Fibroblast of lung (primary cell): ENCODE results near the gene KDM6B. TPM values are rescaled to one million over a fixed set of nuclear protein-coding genes. Genes with fewer than 3 reads are reported as not detected.

Experiments
- DNase-seq, 2 donors: peaks; one replicate each; pipeline versions ENCODE4 v3.0.0 to v3.0.0-alpha.2; 2010; ENCODE audit warnings: low read depth in 2 of 2
- H2AFZ ChIP-seq: 2 replicates; pipeline ENCODE4 v1.5.1; 2012; ENCODE audit warnings: low read length, control low read depth, inconsistent platforms
- H3K27ac ChIP-seq: 2 replicates; pipeline ENCODE4 v1.5.1; 2011; ENCODE audit warnings: low read length, control low read depth; ENCODE audit not compliant: insufficient read depth
- H3K27me3 ChIP-seq: 2 replicates; pipeline ENCODE4 v1.5.1; 2011; ENCODE audit warnings: mild to moderate bottlenecking, low read length; ENCODE audit not compliant: control insufficient read depth, insufficient read depth
- H3K36me3 ChIP-seq: 2 replicates; pipeline ENCODE4 v1.5.1; 2011; ENCODE audit warnings: low read length; ENCODE audit not compliant: control insufficient read depth, insufficient read depth
- H3K4me1 ChIP-seq: 2 replicates; pipeline ENCODE4 v1.5.1; 2011; ENCODE audit warnings: low read length; ENCODE audit not compliant: control insufficient read depth, insufficient read depth; ENCODE audit errors: extremely low read depth
- H3K4me2 ChIP-seq: 2 replicates; pipeline ENCODE4 v1.5.1; 2011; ENCODE audit warnings: low read length, control low read depth; ENCODE audit not compliant: insufficient read depth; ENCODE audit errors: extremely low read depth
- H3K4me3 ChIP-seq, 4 experiments: fragments of 200-600 bp in 1 of 4; sonication (generic) in 1 of 4; replicated peaks in 1 of 4; 2 replicates each; pipeline ENCODE4 v1.5.1; 2011 to 2016; ENCODE audit warnings: low read length in 4 of 4, low read depth in 3 of 4, mild to moderate bottlenecking in 3 of 4, control low read depth in 2 of 4, inconsistent platforms in 1 of 4, mixed read lengths in 1 of 4; ENCODE audit not compliant: insufficient read depth in 1 of 4; ENCODE audit errors: control extremely low read depth in 1 of 4
- H3K79me2 ChIP-seq: 2 replicates; pipeline ENCODE4 v1.5.1; 2012; ENCODE audit warnings: mild to moderate bottlenecking, low read length, inconsistent platforms; ENCODE audit not compliant: control insufficient read depth, insufficient read depth
- H3K9ac ChIP-seq: 2 replicates; pipeline ENCODE4 v1.5.1; 2011; ENCODE audit warnings: mild to moderate bottlenecking, low read length, control low read depth; ENCODE audit not compliant: insufficient read depth
- H3K9me3 ChIP-seq: 2 replicates; pipeline ENCODE4 v1.5.1; 2012; ENCODE audit warnings: low read depth, low read length; ENCODE audit not compliant: control insufficient read depth, insufficient read depth
- H4K20me1 ChIP-seq: 2 replicates; pipeline ENCODE4 v1.5.1; 2011; ENCODE audit warnings: low read length; ENCODE audit not compliant: control insufficient read depth, insufficient read depth; ENCODE audit errors: extremely low read depth
- EZH2 ChIP-seq: IDR thresholded peaks from 2 replicates; pipeline ENCODE4 v1.5.1; 2012; ENCODE audit warnings: low read length, control low read depth, mild to moderate bottlenecking; ENCODE audit errors: missing control alignments
- polyA plus RNA-seq, 2 donors: library from polyadenylated mRNA; depleted of rRNA in 1 of 2; stranded (reverse) in 1 of 2; unstranded in 1 of 2; fragments of >200 nt; gene quantifications; 2 replicates each; pipeline ENCODE4 v1.2.1, GENCODE V29; 2011 to 2012; ENCODE audit warnings: missing spikeins in 1 of 2
- total RNA-seq: library from RNA; depleted of rRNA; stranded (reverse); fragments of >200 nt; gene quantifications from 2 replicates; pipeline ENCODE4 v1.2.1, GENCODE V29; 2014
- TF ChIP-seq, protein P1 (sequence below), 2 donors: IDR thresholded peaks in 1 of 2; conservative IDR thresholded peaks in 1 of 2; 1 replicate in 1 of 2; 2 replicates in 1 of 2; pipeline ENCODE4 v1.5.1; 2011 to 2012; ENCODE audit warnings: low read length in 2 of 2, control low read depth in 1 of 2, inconsistent platforms in 1 of 2, low read depth in 1 of 2, mild to moderate bottlenecking in 1 of 2

The KDM6B gene
- total and polyA plus RNA-seq, 2 donors (not counting 1 experiment from before 2014, with no cell fraction given), result 1.1 to 9.4 TPM

DNA sequence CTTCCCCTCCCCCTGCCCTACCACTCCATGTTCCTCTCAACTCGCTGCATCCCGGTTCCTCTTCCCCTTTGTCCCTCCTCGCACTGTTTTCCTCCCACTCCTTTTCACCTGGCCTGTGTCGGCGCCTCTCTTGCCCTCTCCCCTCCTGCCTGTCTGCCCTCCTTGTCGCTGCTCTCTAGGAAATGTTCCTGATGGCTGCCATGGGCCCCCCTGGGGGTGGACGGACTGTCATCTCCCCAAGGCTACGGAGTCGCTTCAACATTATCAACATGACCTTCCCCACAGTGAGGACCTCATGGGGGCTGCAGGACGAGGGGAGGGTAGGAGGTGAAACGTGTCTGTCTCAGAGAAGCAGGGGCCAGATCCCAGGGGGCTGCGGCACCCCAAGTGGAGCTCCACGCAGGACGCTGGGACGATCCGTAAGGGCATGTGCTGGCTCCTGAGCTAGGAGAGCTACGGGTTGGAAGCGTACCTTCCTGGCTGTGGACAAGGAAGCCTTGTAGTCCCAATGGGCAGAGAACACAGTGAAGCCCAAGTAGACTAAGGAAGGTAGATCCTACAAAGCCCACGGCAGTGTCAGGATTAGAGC is 39.8 kb upstream of the KDM6B start:
- Histone ChIP-seq H3K27ac (no peak overlapping the region), H3K27me3 (no peaks in the 10 kb centered on the region), H3K9ac (no peak overlapping the region), H3K79me2 (no peaks in the 10 kb centered on the region), H3K4me1 (no peaks in the 10 kb centered on the region), H2AFZ (no peak overlapping the region), H3K36me3 (no peaks in the 10 kb centered on the region), H3K4me2 (no peak overlapping the region), H3K4me3 (no peak overlapping the region), H3K9me3 (no peaks in the 10 kb centered on the region), H4K20me1 (no peaks in the 10 kb centered on the region)
- no peak for TF ChIP-seq EZH2
- TF ChIP-seq, protein P1, sequence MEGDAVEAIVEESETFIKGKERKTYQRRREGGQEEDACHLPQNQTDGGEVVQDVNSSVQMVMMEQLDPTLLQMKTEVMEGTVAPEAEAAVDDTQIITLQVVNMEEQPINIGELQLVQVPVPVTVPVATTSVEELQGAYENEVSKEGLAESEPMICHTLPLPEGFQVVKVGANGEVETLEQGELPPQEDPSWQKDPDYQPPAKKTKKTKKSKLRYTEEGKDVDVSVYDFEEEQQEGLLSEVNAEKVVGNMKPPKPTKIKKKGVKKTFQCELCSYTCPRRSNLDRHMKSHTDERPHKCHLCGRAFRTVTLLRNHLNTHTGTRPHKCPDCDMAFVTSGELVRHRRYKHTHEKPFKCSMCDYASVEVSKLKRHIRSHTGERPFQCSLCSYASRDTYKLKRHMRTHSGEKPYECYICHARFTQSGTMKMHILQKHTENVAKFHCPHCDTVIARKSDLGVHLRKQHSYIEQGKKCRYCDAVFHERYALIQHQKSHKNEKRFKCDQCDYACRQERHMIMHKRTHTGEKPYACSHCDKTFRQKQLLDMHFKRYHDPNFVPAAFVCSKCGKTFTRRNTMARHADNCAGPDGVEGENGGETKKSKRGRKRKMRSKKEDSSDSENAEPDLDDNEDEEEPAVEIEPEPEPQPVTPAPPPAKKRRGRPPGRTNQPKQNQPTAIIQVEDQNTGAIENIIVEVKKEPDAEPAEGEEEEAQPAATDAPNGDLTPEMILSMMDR (conservative IDR thresholded peaks at IDR 0.05 in 1 of 2, IDR thresholded peaks at IDR 0.05 in 1 of 2; ENCODE audit: low read depth in 1 of 2, low read length in 2 of 2), result no peak
- DNase-seq, result no peak

DNA sequence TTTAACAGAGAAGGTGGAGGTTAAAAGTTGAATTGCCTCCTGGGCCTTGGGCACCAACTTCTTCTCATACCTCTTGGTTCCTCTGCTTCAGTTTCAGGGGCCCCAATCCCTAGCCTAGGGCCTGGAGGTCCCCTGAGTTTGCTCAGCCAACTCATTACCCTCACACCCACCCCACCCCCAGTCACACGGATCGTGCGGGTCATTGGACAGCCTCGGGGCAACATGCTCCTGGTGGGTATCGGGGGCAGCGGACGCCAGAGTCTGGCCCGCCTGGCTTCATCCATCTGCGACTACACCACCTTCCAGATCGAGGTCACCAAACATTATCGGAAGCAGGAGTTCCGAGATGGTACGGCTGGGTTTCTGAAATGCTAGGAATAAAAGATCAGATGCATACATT is 36.0 kb upstream of the KDM6B start:
- H3K4me2 ChIP-seq, result no peak overlapping the region
- no peak overlapping the region for H3K4me3 ChIP-seq
- H3K4me1 ChIP-seq, result no peaks in the 10 kb centered on the region
- H3K27ac ChIP-seq, result no peak overlapping the region
- no peaks in the 10 kb centered on the region for H3K36me3 ChIP-seq
- no peaks in the 10 kb centered on the region for H3K9me3 ChIP-seq
- DNase-seq, result no peak
- no peaks in the 10 kb centered on the region for H3K79me2 ChIP-seq
- no peak overlapping the region for H3K9ac ChIP-seq
- no peaks in the 10 kb centered on the region for H4K20me1 ChIP-seq
- H2AFZ ChIP-seq, result no peak overlapping the region
- no peak for TF ChIP-seq EZH2
- TF ChIP-seq, protein P1 (conservative IDR thresholded peaks at IDR 0.05 in 1 of 2, IDR thresholded peaks at IDR 0.05 in 1 of 2; ENCODE audit: low read depth in 1 of 2, low read length in 2 of 2), result no peak
- no peaks in the 10 kb centered on the region for H3K27me3 ChIP-seq

DNA sequence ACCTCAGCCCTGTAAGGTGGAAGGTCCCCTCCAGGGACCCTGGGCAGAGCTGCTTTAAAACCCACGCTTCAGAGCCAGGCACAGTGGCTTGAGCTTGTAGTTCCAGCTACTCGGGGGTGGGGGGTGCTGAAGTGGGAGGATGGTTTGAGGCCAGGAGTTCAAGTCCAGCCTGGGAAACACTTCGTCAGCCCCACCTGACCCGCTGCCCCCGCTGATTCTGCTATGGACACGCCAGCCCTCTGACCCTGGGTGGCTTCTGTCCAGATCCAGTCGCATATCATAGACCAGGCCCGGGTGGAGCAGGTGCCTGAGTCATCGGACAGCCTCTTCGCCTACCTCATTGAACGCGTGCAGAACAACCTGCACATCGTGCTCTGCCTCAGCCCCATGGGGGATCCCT is 35.2 kb upstream of the KDM6B start:
- no peaks in the 10 kb centered on the region for H4K20me1 ChIP-seq
- H3K79me2 ChIP-seq, result no peaks in the 10 kb centered on the region
- no peak overlapping the region for H3K27ac ChIP-seq
- H3K4me2 ChIP-seq, result no peak overlapping the region
- H3K9me3 ChIP-seq, result no peaks in the 10 kb centered on the region
- H3K36me3 ChIP-seq, result no peaks in the 10 kb centered on the region
- H3K4me1 ChIP-seq, result no peaks in the 10 kb centered on the region
- H3K9ac ChIP-seq, result no peak overlapping the region
- H2AFZ ChIP-seq, result no peak overlapping the region
- TF ChIP-seq EZH2, result no peak
- TF ChIP-seq, protein P1 (conservative IDR thresholded peaks at IDR 0.05 in 1 of 2, IDR thresholded peaks at IDR 0.05 in 1 of 2; ENCODE audit: low read depth in 1 of 2, low read length in 2 of 2), result no peak
- no peak for DNase-seq
- no peaks in the 10 kb centered on the region for H3K27me3 ChIP-seq
- no peak overlapping the region for H3K4me3 ChIP-seq
